SU-DHL-6 (cell line): ENCODE data around the gene CTNNA2.

ENCODE experiments used
- H2AFZ ChIP-seq: fragments of 200-600 bp; sonication (generic); 2 replicates; pipeline ENCODE4 v1.6.1; 2014; ENCODE audit warnings: low read depth, mild to moderate bottlenecking, moderate library complexity, mixed read lengths, antibody characterized with exemption, low read length; ENCODE audit not compliant: severe bottlenecking
- H3F3A ChIP-seq: fragments of 200-600 bp; shearing (Covaris generic); 2 replicates; pipeline ENCODE4 v1.6.0; 2016; ENCODE audit warnings: antibody characterized with exemption, mild to moderate bottlenecking; ENCODE audit not compliant: insufficient read depth
- H3K27ac ChIP-seq: fragments of 200-600 bp; sonication (generic); 2 replicates; pipeline ENCODE4 v1.5.1; 2016; ENCODE audit warnings: low read depth, mild to moderate bottlenecking, low read length, moderate library complexity, mixed read lengths
- H3K27me3 ChIP-seq: fragments of 200-600 bp; sonication (generic), shearing (Covaris generic); 2 replicates; pipeline ENCODE4 v1.6.0; 2014; ENCODE audit warnings: mild to moderate bottlenecking, low read length
- H3K36me3 ChIP-seq: fragments of 200-600 bp; sonication (generic); 2 replicates; pipeline ENCODE4 v1.6.1; 2014; ENCODE audit warnings: mild to moderate bottlenecking, low read length, mixed read lengths
- H3K4me2 ChIP-seq: fragments of 300-600, 200-600 bp; shearing (Covaris generic), sonication (generic); 2 replicates; pipeline ENCODE4 v1.6.0; 2014; ENCODE audit warnings: low read length, low read depth, mild to moderate bottlenecking; ENCODE audit not compliant: poor library complexity, severe bottlenecking
- H3K4me3 ChIP-seq: fragments of 200-600 bp; sonication (generic); 2 replicates; pipeline ENCODE4 v1.5.1; 2014; ENCODE audit warnings: antibody characterized with exemption, low read length, mild to moderate bottlenecking, mixed read lengths; ENCODE audit not compliant: insufficient read depth, poor library complexity, severe bottlenecking
- H3K79me2 ChIP-seq: fragments of 200-600 bp; sonication (generic); 2 replicates; pipeline ENCODE4 v1.6.1; 2014; ENCODE audit warnings: mild to moderate bottlenecking, low read length, moderate library complexity; ENCODE audit not compliant: insufficient read depth
- H3K9ac ChIP-seq: fragments of 200-600 bp; sonication (generic); 2 replicates; pipeline ENCODE4 v1.7.0; 2014; ENCODE audit warnings: mild to moderate bottlenecking, low read length
- H3K9me2 ChIP-seq: fragments of 200-600 bp; sonication (generic); replicated peaks from 2 replicates; pipeline ENCODE4 v1.6.1; 2014; ENCODE audit warnings: low read length; ENCODE audit not compliant: insufficient read depth
- H3K9me3 ChIP-seq: fragments of 200-600 bp; sonication (generic); 2 replicates; pipeline ENCODE4 v1.6.1; 2014; ENCODE audit warnings: low read length, mixed read lengths; ENCODE audit not compliant: insufficient read depth
- H4K20me1 ChIP-seq: fragments of 200-600 bp; sonication (generic); 2 replicates; pipeline ENCODE4 v1.6.1; 2014; ENCODE audit warnings: low read depth, mild to moderate bottlenecking, antibody characterized with exemption, low read length, moderate library complexity, mixed read lengths
- EZH2phosphoT487 ChIP-seq: fragments of 200-600 bp; sonication (generic), shearing (Covaris generic); conservative IDR thresholded peaks from 2 replicates; pipeline ENCODE4 v1.6.1; 2018; ENCODE audit warnings: mild to moderate bottlenecking, antibody characterized with exemption, low read length, moderate library complexity, mixed read lengths
- TF ChIP-seq, protein P1 (sequence below): fragments of 200-600 bp; sonication (generic); IDR thresholded peaks from one replicate; pipeline ENCODE4 v1.5.1; 2017; ENCODE audit warnings: antibody characterized with exemption, mild to moderate bottlenecking, low read length, moderate library complexity; ENCODE audit not compliant: insufficient read depth, poor library complexity, severe bottlenecking

The CTNNA2 gene

DNA sequence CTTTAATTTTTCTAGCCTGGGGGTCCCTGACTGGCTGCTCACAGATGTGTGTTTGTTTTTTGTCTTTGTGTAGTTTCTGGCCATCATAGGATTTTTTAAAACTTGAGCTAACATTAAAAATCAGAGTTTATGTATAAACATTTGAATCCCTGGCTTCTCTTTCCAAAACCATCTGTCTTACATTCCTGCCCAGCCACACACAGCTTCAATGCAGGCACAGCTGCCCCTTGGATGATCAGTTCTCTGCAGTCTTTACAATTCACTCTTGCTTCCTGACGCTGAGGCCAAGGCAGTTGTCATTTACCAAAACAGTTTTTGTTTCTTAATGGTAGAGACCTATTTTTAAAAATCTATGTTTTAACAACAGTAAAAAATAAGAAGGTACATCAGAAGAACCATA, 960.9 kb downstream of the CTNNA2 start:
- Histone ChIP-seq H3K79me2 (no peaks in the 10 kb centered on the region), H3K36me3 (no peaks in the 10 kb centered on the region), H3K9ac (no peak overlapping the region), H3K27ac (no peak overlapping the region), H2AFZ (no peak overlapping the region), H3K27me3 (no peaks in the 10 kb centered on the region), H4K20me1 (no peaks in the 10 kb centered on the region), H3K9me3 (no peaks in the 10 kb centered on the region), H3K9me2 (no peaks in the 10 kb centered on the region), H3F3A (no peaks in the 10 kb centered on the region), H3K4me2 (no peak overlapping the region), H3K4me3 (no peak overlapping the region)
- no peak for TF ChIP-seq EZH2phosphoT487
- TF ChIP-seq, protein P1, sequence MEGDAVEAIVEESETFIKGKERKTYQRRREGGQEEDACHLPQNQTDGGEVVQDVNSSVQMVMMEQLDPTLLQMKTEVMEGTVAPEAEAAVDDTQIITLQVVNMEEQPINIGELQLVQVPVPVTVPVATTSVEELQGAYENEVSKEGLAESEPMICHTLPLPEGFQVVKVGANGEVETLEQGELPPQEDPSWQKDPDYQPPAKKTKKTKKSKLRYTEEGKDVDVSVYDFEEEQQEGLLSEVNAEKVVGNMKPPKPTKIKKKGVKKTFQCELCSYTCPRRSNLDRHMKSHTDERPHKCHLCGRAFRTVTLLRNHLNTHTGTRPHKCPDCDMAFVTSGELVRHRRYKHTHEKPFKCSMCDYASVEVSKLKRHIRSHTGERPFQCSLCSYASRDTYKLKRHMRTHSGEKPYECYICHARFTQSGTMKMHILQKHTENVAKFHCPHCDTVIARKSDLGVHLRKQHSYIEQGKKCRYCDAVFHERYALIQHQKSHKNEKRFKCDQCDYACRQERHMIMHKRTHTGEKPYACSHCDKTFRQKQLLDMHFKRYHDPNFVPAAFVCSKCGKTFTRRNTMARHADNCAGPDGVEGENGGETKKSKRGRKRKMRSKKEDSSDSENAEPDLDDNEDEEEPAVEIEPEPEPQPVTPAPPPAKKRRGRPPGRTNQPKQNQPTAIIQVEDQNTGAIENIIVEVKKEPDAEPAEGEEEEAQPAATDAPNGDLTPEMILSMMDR = no peak

DNA sequence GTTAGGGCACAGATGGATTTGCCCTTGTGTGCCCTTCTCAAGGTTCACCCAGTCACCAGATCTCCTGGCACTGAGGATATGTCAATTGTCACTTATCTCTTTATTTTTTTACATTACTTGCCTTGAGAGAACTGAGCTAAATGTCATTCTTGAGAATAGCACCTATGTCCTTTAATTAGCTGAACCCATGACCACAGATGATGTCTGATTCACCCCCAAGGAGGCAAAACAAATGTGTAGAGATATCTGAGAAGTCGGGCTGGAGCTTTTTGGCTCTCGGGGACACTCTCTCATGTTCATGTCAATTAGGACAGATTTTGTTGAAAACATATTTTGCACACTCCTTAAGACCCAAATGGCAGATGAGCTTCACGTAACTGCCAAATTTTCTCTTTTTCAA, 963.1 kb downstream of the CTNNA2 start:
- Histone ChIP-seq H3K36me3 (no peaks in the 10 kb centered on the region), H3K4me2 (no peak overlapping the region), H3K9me2 (no peaks in the 10 kb centered on the region), H3K27me3 (no peaks in the 10 kb centered on the region), H3K27ac (no peak overlapping the region), H3K79me2 (no peaks in the 10 kb centered on the region), H3F3A (no peaks in the 10 kb centered on the region), H4K20me1 (no peaks in the 10 kb centered on the region), H2AFZ (no peak overlapping the region), H3K9me3 (no peaks in the 10 kb centered on the region), H3K4me3 (no peak overlapping the region), H3K9ac (no peak overlapping the region)
- TF ChIP-seq, protein P1 = no peak
- TF ChIP-seq EZH2phosphoT487 = no peak

DNA sequence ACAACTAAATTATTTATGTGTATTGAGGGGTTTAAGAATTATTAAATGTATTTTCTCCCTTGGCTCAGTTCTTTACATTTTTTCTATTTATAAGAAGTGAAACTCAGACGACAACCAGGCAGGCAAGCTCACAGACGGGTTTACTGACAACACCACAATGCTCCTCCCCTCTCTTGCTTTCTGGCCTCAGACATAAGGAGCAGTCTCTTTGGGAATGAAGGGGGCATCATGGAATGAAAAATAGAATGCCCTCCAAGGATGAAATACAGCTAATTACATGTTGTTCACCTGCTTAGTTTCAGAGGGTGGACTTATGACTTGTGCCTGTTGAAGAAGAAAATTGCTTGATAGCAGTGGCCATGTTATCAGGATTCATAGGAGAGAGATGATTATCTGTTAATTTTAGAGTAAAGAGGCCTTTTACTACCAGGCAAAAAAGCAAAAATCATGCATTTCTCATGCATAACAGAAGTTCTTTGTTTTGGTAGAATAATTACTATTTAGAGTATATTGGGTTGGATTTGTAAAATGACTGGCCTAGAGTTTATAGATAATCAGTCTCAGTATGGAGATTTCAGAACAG, 963.8 kb downstream of the CTNNA2 start:
- H3F3A ChIP-seq = no peaks in the 10 kb centered on the region
- H3K4me3 ChIP-seq = no peak overlapping the region
- no peak overlapping the region for H3K9ac ChIP-seq
- H4K20me1 ChIP-seq = no peaks in the 10 kb centered on the region
- no peaks in the 10 kb centered on the region for H3K36me3 ChIP-seq
- no peaks in the 10 kb centered on the region for H3K9me2 ChIP-seq
- no peaks in the 10 kb centered on the region for H3K9me3 ChIP-seq
- no peak overlapping the region for H3K27ac ChIP-seq
- no peaks in the 10 kb centered on the region for H3K27me3 ChIP-seq
- H3K4me2 ChIP-seq = no peak overlapping the region
- H2AFZ ChIP-seq = no peak overlapping the region
- H3K79me2 ChIP-seq = no peaks in the 10 kb centered on the region
- no peak for TF ChIP-seq EZH2phosphoT487
- TF ChIP-seq, protein P1 = no peak
